Right hindlimb (tissue), 1 donor: Measurements from ENCODE around the gene PTX4.
"Not testable (repeated sequence)": the region's sequence is repeated elsewhere in the genome, so short reads cannot be mapped to it uniquely, and the experiment has no call there.

ENCODE experiments used
- DNase-seq: peaks from one replicate; pipeline ENCODE4 v3.0.0-alpha.2; 2018

PTX4 gene

GRCh38 chr16:1439699-1440074 is 49.1 kb downstream of the PTX4 start:
- DNase-seq = not testable (repeated sequence)

GRCh38 chr16:1439058-1439698 is 49.6 kb downstream of the PTX4 start:
- DNase-seq = no peak

- no peak for DNase-seq
These were observed 50.3 kb downstream of the PTX4 start for GRCh38 chr16:1438229-1439057.

GRCh38 chr16:1437606-1438005 is 51.1 kb downstream of the PTX4 start:
- no peak for DNase-seq

GRCh38 chr16:1436731-1437355 is 51.9 kb downstream of the PTX4 start:
- DNase-seq = no peak

GRCh38 chr16:1435921-1436697 is 52.6 kb downstream of the PTX4 start:
- no peak for DNase-seq
